Stomach (tissue), 4 donors: Measurements from ENCODE around the gene HEXD.

Experiments
- CTCF ChIP-seq, 7 experiments: fragments of 450-650 bp in 4 of 7; fragments of 200-600 bp in 3 of 7; sonication (generic) in 3 of 7; IDR thresholded peaks; one replicate each; pipeline ENCODE4 v1.5.1; 2016 to 2019; ENCODE audit warnings: antibody characterized with exemption in 7 of 7, control low read depth in 2 of 7, mild to moderate bottlenecking in 1 of 7
- EP300 ChIP-seq: sonication (generic); formaldehyde crosslinking; IDR thresholded peaks from one replicate; pipeline ENCODE4 v1.6.1; 2017; ENCODE audit warnings: antibody characterized with exemption
- POLR2A ChIP-seq, 4 donors: fragments of 450-650 bp; IDR thresholded peaks; one replicate each; pipeline ENCODE4 v1.6.1; 2016; ENCODE audit warnings: antibody characterized with exemption in 4 of 4, control low read depth in 2 of 4, mild to moderate bottlenecking in 1 of 4, moderate library complexity in 1 of 4

- TF ChIP-seq POLR2A (IDR thresholded peaks at IDR 0.05) (no peak), CTCF (IDR thresholded peaks at IDR 0.05) (no peak), EP300 (no peak)
These were observed 31.8 kb upstream of the HEXD start for GRCh38 chr17:82386255-82386831.
